OCI-LY1 (cell line): ENCODE results near the gene WDR82.

ENCODE experiments used
- H2AFZ ChIP-seq: fragments of 200-600 bp; sonication (generic), shearing (Covaris generic); 2 replicates; pipeline ENCODE4 v1.6.0; 2014; ENCODE audit warnings: antibody characterized with exemption, mild to moderate bottlenecking, low read length
- H3F3A ChIP-seq: fragments of 200-600 bp; sonication (generic), shearing (Covaris generic); 2 replicates; pipeline ENCODE4 v1.6.0; 2014; ENCODE audit warnings: mild to moderate bottlenecking, antibody characterized with exemption, low read length, moderate library complexity; ENCODE audit not compliant: insufficient read depth
- H3K27ac ChIP-seq: fragments of 200-600 bp; sonication (generic); 2 replicates; pipeline ENCODE4 v1.5.1; 2014; ENCODE audit warnings: low read length, mixed run types, mild to moderate bottlenecking, low read depth; ENCODE audit not compliant: poor library complexity, severe bottlenecking
- H3K27me3 ChIP-seq: fragments of 200-600 bp; sonication (generic); 2 replicates; pipeline ENCODE4 v1.6.0; 2014; ENCODE audit warnings: antibody characterized with exemption, mild to moderate bottlenecking, low read length, moderate library complexity; ENCODE audit not compliant: insufficient read depth
- H3K36me3 ChIP-seq: fragments of 200-600 bp; sonication (generic); 2 replicates; pipeline ENCODE4 v1.6.1; 2014; ENCODE audit warnings: mild to moderate bottlenecking, antibody characterized with exemption, low read length, moderate library complexity, mixed read lengths; ENCODE audit not compliant: insufficient read depth
- H3K4me1 ChIP-seq: fragments of 200-600 bp; sonication (generic); 2 replicates; pipeline ENCODE4 v1.5.1; 2014; ENCODE audit warnings: mild to moderate bottlenecking, low read length, moderate library complexity; ENCODE audit not compliant: insufficient read depth, severe bottlenecking
- H3K4me2 ChIP-seq: fragments of 200-600 bp; sonication (generic), shearing (Covaris generic); 2 replicates; pipeline ENCODE4 v1.6.1; 2014; ENCODE audit warnings: low read length
- H3K4me3 ChIP-seq: fragments of 200-600 bp; sonication (generic); 2 replicates; pipeline ENCODE4 v1.5.1; 2014; ENCODE audit warnings: low read length, low read depth, mild to moderate bottlenecking, mixed read lengths; ENCODE audit not compliant: poor library complexity, severe bottlenecking
- H3K79me2 ChIP-seq: fragments of 200-600 bp; shearing (Covaris generic); 2 replicates; pipeline ENCODE4 v1.6.1; 2016; ENCODE audit warnings: mixed run types, low read length, mixed read lengths; ENCODE audit not compliant: insufficient read depth
- H3K9ac ChIP-seq: fragments of 200-600 bp; sonication (generic), shearing (Covaris generic); 2 replicates; pipeline ENCODE4 v1.6.1; 2014; ENCODE audit warnings: mild to moderate bottlenecking, low read length, mixed read lengths
- H3K9me2 ChIP-seq: fragments of 200-600 bp; sonication (generic), shearing (Covaris generic); 2 replicates; pipeline ENCODE4 v1.6.1; 2014; ENCODE audit warnings: low read depth, mild to moderate bottlenecking, low read length, mixed read lengths
- H3K9me3 ChIP-seq: fragments of 200-600 bp; shearing (Covaris generic); 2 replicates; pipeline ENCODE4 v1.6.1; 2014; ENCODE audit warnings: low read length, mixed read lengths
- H4K20me1 ChIP-seq: fragments of 200-600 bp; sonication (generic), shearing (Covaris generic); 2 replicates; pipeline ENCODE4 v1.6.0; 2016; ENCODE audit warnings: mild to moderate bottlenecking, low read length; ENCODE audit not compliant: insufficient read depth
- CTCF ChIP-seq: fragments of 200-600 bp; sonication (generic), shearing (Covaris generic); IDR thresholded peaks from 2 replicates; pipeline ENCODE4 v1.5.1; 2017; ENCODE audit warnings: mild to moderate bottlenecking, antibody characterized with exemption, low read length, moderate library complexity, mixed read lengths
- EZH2 ChIP-seq: fragments of 200-600 bp; sonication (generic), shearing (Covaris generic); IDR thresholded peaks from 2 replicates; pipeline ENCODE4 v1.8.0; 2017; ENCODE audit warnings: borderline replicate concordance, mixed run types, mild to moderate bottlenecking, antibody characterized with exemption, low read length, moderate library complexity, mixed read lengths

The WDR82 gene

GRCh38 chr3:52318186-52318816, 39.9 kb upstream of the WDR82 start:
- Histone ChIP-seq H3F3A (no peaks in the 10 kb centered on the region), H3K4me3 (no peak overlapping the region), H4K20me1 (no peaks in the 10 kb centered on the region), H3K27ac (no peak overlapping the region), H3K9ac (no peak overlapping the region), H3K4me2 (no peak overlapping the region), H3K4me1 (peaks cover 22% of the 10 kb centered on the region), H2AFZ (no peak overlapping the region), H3K36me3 (no peaks in the 10 kb centered on the region), H3K79me2 (no peaks in the 10 kb centered on the region), H3K9me3 (no peaks in the 10 kb centered on the region), H3K27me3 (0 out of 2 replicates have a peak, but pooled peaks cover 11% of the 10 kb centered on the region), H3K9me2 (no peaks in the 10 kb centered on the region)
- TF ChIP-seq EZH2, result no peak
- no peak for TF ChIP-seq CTCF

DNA sequence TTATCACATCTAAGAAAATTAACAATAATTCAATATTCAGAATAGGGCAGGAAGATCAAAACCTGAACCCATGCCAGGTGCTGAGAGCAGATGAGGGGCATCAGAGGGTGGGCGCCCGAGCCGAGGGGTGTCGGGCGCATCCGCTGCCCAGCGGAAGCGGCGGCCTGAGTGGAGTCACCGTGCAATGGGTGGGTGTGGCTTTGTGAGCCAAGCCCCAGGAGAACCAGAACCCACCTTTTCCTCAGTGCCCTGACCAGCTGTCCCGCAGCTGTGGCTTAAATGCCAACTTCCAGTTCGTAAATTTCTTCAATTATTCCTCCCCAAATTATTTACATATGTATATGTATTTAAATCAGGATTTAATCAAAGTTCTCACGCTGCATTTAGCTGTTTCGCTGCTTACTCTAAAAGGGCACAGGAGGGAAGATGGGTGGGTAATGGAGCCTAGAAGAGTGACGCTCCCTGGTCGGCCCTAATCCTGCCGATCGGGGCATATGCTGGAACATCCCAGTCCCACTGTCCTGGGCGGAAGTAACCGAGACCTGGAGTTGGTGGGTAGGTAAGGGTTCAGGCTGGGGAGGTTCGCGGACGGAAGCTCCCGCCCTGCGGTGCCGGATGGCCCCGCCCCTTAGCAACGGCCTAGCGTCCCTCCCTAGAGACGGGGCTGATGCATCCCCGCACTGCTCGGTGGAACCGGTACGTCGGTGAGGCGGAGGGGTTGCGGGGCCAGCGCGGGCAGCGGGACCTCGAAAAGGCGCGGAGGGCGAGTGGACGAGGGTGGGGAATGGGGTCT, 39.0 kb upstream of the WDR82 start:
- H3K9ac ChIP-seq, result peak overlapping the region; percentile 59
- no peaks in the 10 kb centered on the region for H3F3A ChIP-seq
- H3K27me3 ChIP-seq, result 0 out of 2 replicates have a peak, but pooled peaks cover 11% of the 10 kb centered on the region
- no peaks in the 10 kb centered on the region for H3K9me3 ChIP-seq
- no peak for TF ChIP-seq EZH2
- TF ChIP-seq CTCF, result no peak
- H2AFZ ChIP-seq, result peak overlapping the region; percentile 30; the same call in 1 of the 2 replicates
- no peaks in the 10 kb centered on the region for H4K20me1 ChIP-seq
- peaks cover 23% of the 10 kb centered on the region for H3K4me1 ChIP-seq
- no peaks in the 10 kb centered on the region for H3K79me2 ChIP-seq
- H3K4me2 ChIP-seq, result peak overlapping the region; percentile 98
- no peaks in the 10 kb centered on the region for H3K36me3 ChIP-seq
- peak overlapping the region; percentile 65 for H3K4me3 ChIP-seq
- no peak overlapping the region for H3K27ac ChIP-seq
- H3K9me2 ChIP-seq, result no peaks in the 10 kb centered on the region

DNA sequence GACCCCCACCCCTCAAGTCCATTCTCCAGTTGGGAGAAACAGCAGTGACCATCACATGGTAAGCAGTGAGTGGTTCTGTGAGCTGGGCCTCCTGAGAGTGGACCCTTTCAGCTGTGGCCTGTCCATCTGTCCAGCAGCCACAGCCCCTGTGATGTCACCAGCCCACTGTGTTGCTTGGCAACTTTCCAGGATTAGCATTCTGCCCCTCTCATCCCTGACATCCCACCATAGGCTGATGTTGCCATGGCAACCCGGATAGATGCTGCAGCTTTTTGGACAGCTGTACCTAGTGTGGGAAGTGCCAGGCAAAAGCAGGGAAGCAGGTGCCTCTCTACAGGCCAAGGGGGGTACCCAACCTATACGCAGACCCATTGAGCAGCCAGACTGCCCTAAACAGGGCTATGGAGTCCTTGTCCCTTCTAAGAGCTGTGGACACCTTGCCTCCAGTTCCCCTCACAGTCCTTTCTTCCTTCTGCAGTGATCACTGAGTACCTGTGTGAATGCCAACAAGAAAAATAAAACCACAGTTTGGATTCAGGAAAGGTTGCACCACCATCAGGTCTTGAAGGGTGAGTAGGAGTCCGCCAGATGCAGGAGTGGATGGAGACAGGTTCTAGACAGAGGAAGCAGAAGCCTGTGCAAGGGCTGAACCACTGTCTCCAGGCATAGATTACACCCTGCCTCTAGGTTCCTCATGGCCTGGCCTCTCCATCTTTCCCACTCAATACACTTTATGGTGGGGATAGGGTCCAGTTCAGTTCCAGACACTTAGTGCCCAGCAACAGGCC, 37.7 kb upstream of the WDR82 start, which contains the start of gene DNAH1:
Gene DNAH1 (plus strand): TSS at position 343 of the 788 bp plus-strand sequence. CDS start 6,124 bp downstream, outside the sequence.
- Histone ChIP-seq H3K4me2 (peak within 1 kb of the TSS; percentile 98), H3K9me2 (no peaks in the 10 kb centered on the region), H3K79me2 (no peaks in the 10 kb centered on the region), H4K20me1 (no peaks in the 10 kb centered on the region), H3K36me3 (no peaks in the 10 kb centered on the region), H3K27ac (no peak within 1 kb of the TSS), H3K4me1 (peaks cover 23% of the 10 kb centered on the region), H2AFZ (no peak within 1 kb of the TSS), H3K9me3 (no peaks in the 10 kb centered on the region), H3K9ac (peak within 1 kb of the TSS; percentile 59; the same call in 1 of the 2 replicates), H3F3A (no peaks in the 10 kb centered on the region), H3K4me3 (peak within 1 kb of the TSS; percentile 65), H3K27me3 (0 out of 2 replicates have a peak, but pooled peaks cover 4% of the 10 kb centered on the region)
- TF ChIP-seq CTCF (no peak), EZH2 (no peak)
